Fibroblast of lung (primary cell): ENCODE measurements around the gene NAPG. TPM values are rescaled to one million over a fixed set of nuclear protein-coding genes. Genes with fewer than 3 reads are reported as not detected.

Source experiments
- DNase-seq, 2 donors: peaks; one replicate each; pipeline versions ENCODE4 v3.0.0 to v3.0.0-alpha.2; 2010; ENCODE audit warnings: low read depth in 2 of 2
- H2AFZ ChIP-seq: 2 replicates; pipeline ENCODE4 v1.5.1; 2012; ENCODE audit warnings: low read length, control low read depth, inconsistent platforms
- H3K27ac ChIP-seq: 2 replicates; pipeline ENCODE4 v1.5.1; 2011; ENCODE audit warnings: low read length, control low read depth; ENCODE audit not compliant: insufficient read depth
- H3K27me3 ChIP-seq: 2 replicates; pipeline ENCODE4 v1.5.1; 2011; ENCODE audit warnings: mild to moderate bottlenecking, low read length; ENCODE audit not compliant: control insufficient read depth, insufficient read depth
- H3K36me3 ChIP-seq: 2 replicates; pipeline ENCODE4 v1.5.1; 2011; ENCODE audit warnings: low read length; ENCODE audit not compliant: control insufficient read depth, insufficient read depth
- H3K4me1 ChIP-seq: 2 replicates; pipeline ENCODE4 v1.5.1; 2011; ENCODE audit warnings: low read length; ENCODE audit not compliant: control insufficient read depth, insufficient read depth; ENCODE audit errors: extremely low read depth
- H3K4me2 ChIP-seq: 2 replicates; pipeline ENCODE4 v1.5.1; 2011; ENCODE audit warnings: low read length, control low read depth; ENCODE audit not compliant: insufficient read depth; ENCODE audit errors: extremely low read depth
- H3K4me3 ChIP-seq, 4 experiments: fragments of 200-600 bp in 1 of 4; sonication (generic) in 1 of 4; replicated peaks in 1 of 4; 2 replicates each; pipeline ENCODE4 v1.5.1; 2011 to 2016; ENCODE audit warnings: low read length in 4 of 4, low read depth in 3 of 4, mild to moderate bottlenecking in 3 of 4, control low read depth in 2 of 4, inconsistent platforms in 1 of 4, mixed read lengths in 1 of 4; ENCODE audit not compliant: insufficient read depth in 1 of 4; ENCODE audit errors: control extremely low read depth in 1 of 4
- H3K79me2 ChIP-seq: 2 replicates; pipeline ENCODE4 v1.5.1; 2012; ENCODE audit warnings: mild to moderate bottlenecking, low read length, inconsistent platforms; ENCODE audit not compliant: control insufficient read depth, insufficient read depth
- H3K9ac ChIP-seq: 2 replicates; pipeline ENCODE4 v1.5.1; 2011; ENCODE audit warnings: mild to moderate bottlenecking, low read length, control low read depth; ENCODE audit not compliant: insufficient read depth
- H3K9me3 ChIP-seq: 2 replicates; pipeline ENCODE4 v1.5.1; 2012; ENCODE audit warnings: low read depth, low read length; ENCODE audit not compliant: control insufficient read depth, insufficient read depth
- H4K20me1 ChIP-seq: 2 replicates; pipeline ENCODE4 v1.5.1; 2011; ENCODE audit warnings: low read length; ENCODE audit not compliant: control insufficient read depth, insufficient read depth; ENCODE audit errors: extremely low read depth
- EZH2 ChIP-seq: IDR thresholded peaks from 2 replicates; pipeline ENCODE4 v1.5.1; 2012; ENCODE audit warnings: low read length, control low read depth, mild to moderate bottlenecking; ENCODE audit errors: missing control alignments
- polyA plus RNA-seq, 2 donors: library from polyadenylated mRNA; depleted of rRNA in 1 of 2; stranded (reverse) in 1 of 2; unstranded in 1 of 2; fragments of >200 nt; gene quantifications; 2 replicates each; pipeline ENCODE4 v1.2.1, GENCODE V29; 2011 to 2012; ENCODE audit warnings: missing spikeins in 1 of 2
- total RNA-seq: library from RNA; depleted of rRNA; stranded (reverse); fragments of >200 nt; gene quantifications from 2 replicates; pipeline ENCODE4 v1.2.1, GENCODE V29; 2014
- TF ChIP-seq, protein P1 (sequence below), 2 donors: IDR thresholded peaks in 1 of 2; conservative IDR thresholded peaks in 1 of 2; 1 replicate in 1 of 2; 2 replicates in 1 of 2; pipeline ENCODE4 v1.5.1; 2011 to 2012; ENCODE audit warnings: low read length in 2 of 2, control low read depth in 1 of 2, inconsistent platforms in 1 of 2, low read depth in 1 of 2, mild to moderate bottlenecking in 1 of 2

The NAPG gene
- total and polyA plus RNA-seq, 2 donors (not counting 1 experiment from before 2014, with no cell fraction given): 23.1 to 33.7 TPM

DNA sequence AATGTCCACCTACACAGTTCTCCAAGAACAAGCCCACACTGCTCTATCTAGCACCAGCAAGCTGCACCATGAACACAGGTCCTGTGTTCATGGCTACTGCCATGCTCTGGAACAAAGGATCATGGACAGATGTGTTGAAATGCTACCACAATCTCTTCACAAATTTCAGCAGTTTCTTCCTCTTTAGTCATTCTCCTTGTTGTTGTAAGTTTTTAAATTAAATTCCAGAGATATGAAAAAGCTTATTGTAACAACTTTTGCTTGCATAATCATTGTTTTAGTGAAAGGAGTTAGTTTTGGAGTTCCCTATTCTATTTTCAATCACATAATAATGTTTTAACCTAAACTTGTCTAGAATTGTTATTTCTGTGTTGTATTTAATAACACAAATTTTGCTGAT, 17.2 kb upstream of the NAPG start:
- no peak overlapping the region for H3K4me3 ChIP-seq
- H3K4me1 ChIP-seq: no peaks in the 10 kb centered on the region
- H3K79me2 ChIP-seq: no peaks in the 10 kb centered on the region
- DNase-seq: no peak
- no peak overlapping the region for H3K27ac ChIP-seq
- no peak for TF ChIP-seq EZH2
- TF ChIP-seq, protein P1, sequence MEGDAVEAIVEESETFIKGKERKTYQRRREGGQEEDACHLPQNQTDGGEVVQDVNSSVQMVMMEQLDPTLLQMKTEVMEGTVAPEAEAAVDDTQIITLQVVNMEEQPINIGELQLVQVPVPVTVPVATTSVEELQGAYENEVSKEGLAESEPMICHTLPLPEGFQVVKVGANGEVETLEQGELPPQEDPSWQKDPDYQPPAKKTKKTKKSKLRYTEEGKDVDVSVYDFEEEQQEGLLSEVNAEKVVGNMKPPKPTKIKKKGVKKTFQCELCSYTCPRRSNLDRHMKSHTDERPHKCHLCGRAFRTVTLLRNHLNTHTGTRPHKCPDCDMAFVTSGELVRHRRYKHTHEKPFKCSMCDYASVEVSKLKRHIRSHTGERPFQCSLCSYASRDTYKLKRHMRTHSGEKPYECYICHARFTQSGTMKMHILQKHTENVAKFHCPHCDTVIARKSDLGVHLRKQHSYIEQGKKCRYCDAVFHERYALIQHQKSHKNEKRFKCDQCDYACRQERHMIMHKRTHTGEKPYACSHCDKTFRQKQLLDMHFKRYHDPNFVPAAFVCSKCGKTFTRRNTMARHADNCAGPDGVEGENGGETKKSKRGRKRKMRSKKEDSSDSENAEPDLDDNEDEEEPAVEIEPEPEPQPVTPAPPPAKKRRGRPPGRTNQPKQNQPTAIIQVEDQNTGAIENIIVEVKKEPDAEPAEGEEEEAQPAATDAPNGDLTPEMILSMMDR (conservative IDR thresholded peaks at IDR 0.05 in 1 of 2, IDR thresholded peaks at IDR 0.05 in 1 of 2; ENCODE audit: low read depth in 1 of 2, low read length in 2 of 2): no peak
- H3K36me3 ChIP-seq: no peaks in the 10 kb centered on the region
- H3K9ac ChIP-seq: no peak overlapping the region
- H4K20me1 ChIP-seq: no peaks in the 10 kb centered on the region
- H2AFZ ChIP-seq: no peak overlapping the region
- H3K9me3 ChIP-seq: no peaks in the 10 kb centered on the region
- no peak overlapping the region for H3K4me2 ChIP-seq
- H3K27me3 ChIP-seq: no peaks in the 10 kb centered on the region

DNA sequence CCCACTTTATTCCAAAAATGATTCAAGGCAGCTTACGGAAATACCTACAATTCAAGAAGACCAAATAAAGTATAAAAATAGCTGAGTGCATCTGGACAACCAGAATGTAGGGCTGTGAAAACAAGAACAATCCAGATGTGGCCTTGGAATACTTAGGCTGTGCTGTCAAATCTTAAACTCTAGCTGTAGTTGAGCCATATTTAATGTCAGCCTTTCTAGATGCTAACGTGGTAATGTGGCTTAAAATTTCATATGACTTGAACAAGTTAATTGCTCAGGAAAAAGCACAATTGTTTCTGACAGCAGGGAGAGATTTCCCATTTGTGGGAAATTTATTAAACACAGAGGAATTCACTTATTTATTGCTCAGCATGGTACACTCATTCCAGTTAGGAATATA, 14.6 kb upstream of the NAPG start:
- no peaks in the 10 kb centered on the region for H4K20me1 ChIP-seq
- H3K9ac ChIP-seq: no peak overlapping the region
- no peak overlapping the region for H3K27ac ChIP-seq
- DNase-seq: no peak
- H3K4me3 ChIP-seq: no peak overlapping the region
- H3K9me3 ChIP-seq: no peaks in the 10 kb centered on the region
- no peak overlapping the region for H2AFZ ChIP-seq
- no peaks in the 10 kb centered on the region for H3K27me3 ChIP-seq
- H3K79me2 ChIP-seq: no peaks in the 10 kb centered on the region
- no peak for TF ChIP-seq EZH2
- TF ChIP-seq, protein P1 (conservative IDR thresholded peaks at IDR 0.05 in 1 of 2, IDR thresholded peaks at IDR 0.05 in 1 of 2; ENCODE audit: low read depth in 1 of 2, low read length in 2 of 2): no peak
- H3K4me2 ChIP-seq: no peak overlapping the region
- no peaks in the 10 kb centered on the region for H3K4me1 ChIP-seq
- H3K36me3 ChIP-seq: no peaks in the 10 kb centered on the region

DNA sequence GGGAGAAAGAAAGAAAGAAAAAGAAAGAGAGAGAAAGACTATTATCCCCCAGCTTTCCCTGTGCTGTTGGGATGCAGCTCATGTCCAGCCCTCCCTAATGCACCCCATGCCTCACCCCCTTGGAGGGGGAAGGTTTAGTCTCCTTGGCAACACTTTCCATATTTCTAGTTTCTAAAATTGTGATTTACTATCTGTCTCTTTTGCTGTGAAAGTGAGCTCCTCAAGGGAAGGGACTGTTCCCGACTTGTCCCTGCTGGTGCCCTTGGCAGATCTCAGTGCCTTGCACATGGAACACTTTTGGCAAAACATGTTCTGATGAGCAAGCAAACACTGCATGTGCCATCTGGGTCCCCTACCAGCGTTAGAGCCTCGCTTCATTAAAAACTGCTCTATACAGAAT, 11.7 kb upstream of the NAPG start:
- Histone ChIP-seq H3K4me3 (no peak overlapping the region), H3K27me3 (no peaks in the 10 kb centered on the region), H4K20me1 (no peaks in the 10 kb centered on the region), H2AFZ (no peak overlapping the region), H3K9me3 (no peaks in the 10 kb centered on the region), H3K4me2 (no peak overlapping the region), H3K36me3 (no peaks in the 10 kb centered on the region), H3K9ac (no peak overlapping the region), H3K79me2 (no peaks in the 10 kb centered on the region), H3K27ac (no peak overlapping the region), H3K4me1 (peaks cover 3% of the 10 kb centered on the region)
- no peak for DNase-seq
- no peak for TF ChIP-seq EZH2
- TF ChIP-seq, protein P1 (conservative IDR thresholded peaks at IDR 0.05 in 1 of 2, IDR thresholded peaks at IDR 0.05 in 1 of 2; ENCODE audit: low read depth in 1 of 2, low read length in 2 of 2): no peak
